Endothelial cell of umbilical vein (primary cell): ENCODE data around the gene RNFT2. TPM values are rescaled to one million over a fixed set of nuclear protein-coding genes. Genes with fewer than 3 reads are reported as not detected.

Experiments used
- BruUV-seq: library from RNA; stranded (reverse); fragments of 400-500 nt; replicated peaks from 2 replicates; lab custom pipeline; 2021; lab: Mats Ljungman, UMichigan
- CTCF ChIA-PET: fragments of 300-600, 350-600 bp; sonication (Branson Sonifier 250); formaldehyde crosslinking; loops from one replicate; lab custom pipeline; 2021; ENCODE audit warnings: antibody characterized with exemption, inconsistent platforms; lab: Charles Lee
- POLR2A ChIA-PET: fragments of 300-600, 350-600 bp; sonication (Branson Sonifier 250); formaldehyde crosslinking; loops from one replicate; lab custom pipeline; 2021; ENCODE audit warnings: antibody characterized with exemption, inconsistent platforms; lab: Charles Lee
- DNase-seq: peaks from one replicate; pipeline ENCODE4 v3.0.0-alpha.2; 2011; ENCODE audit warnings: low read depth, low spot score
- FAIRE-seq: peaks from 2 replicates; lab custom pipeline; 2011; peaks lifted over from hg19 to GRCh38; lab: Jason Lieb, UNC
- H2AFZ ChIP-seq: 2 replicates; pipeline ENCODE4 v1.6.0; 2012; ENCODE audit warnings: low read depth, low read length, control low read depth, inconsistent platforms
- H3K27ac ChIP-seq: 2 replicates; pipeline ENCODE4 v1.5.1; 2011; ENCODE audit warnings: low read depth, mild to moderate bottlenecking, control low read depth, low read length, moderate library complexity; ENCODE audit not compliant: insufficient read depth
- H3K27me3 ChIP-seq, 2 experiments: 2 replicates each; pipeline versions ENCODE4 v1.6.0 to v1.6.1; 2011; ENCODE audit warnings: low read length in 2 of 2, mixed read lengths in 1 of 2; ENCODE audit not compliant: control insufficient read depth in 2 of 2, insufficient read depth in 2 of 2
- H3K36me3 ChIP-seq, 2 experiments: 2 replicates in 1 of 2; 3 replicates in 1 of 2; pipeline ENCODE4 v1.5.1; 2011; ENCODE audit warnings: low read length in 2 of 2, mild to moderate bottlenecking in 1 of 2, moderate library complexity in 1 of 2; ENCODE audit not compliant: control insufficient read depth in 2 of 2, insufficient read depth in 2 of 2; ENCODE audit errors: extremely low read depth in 1 of 2
- H3K4me1 ChIP-seq: 3 replicates; pipeline ENCODE4 v1.5.1; 2011; ENCODE audit warnings: mild to moderate bottlenecking, low read length; ENCODE audit not compliant: control insufficient read depth, insufficient read depth; ENCODE audit errors: extremely low read depth
- H3K4me2 ChIP-seq: 2 replicates; pipeline ENCODE4 v1.6.1; 2011; ENCODE audit warnings: low read length, control low read depth, mixed read lengths; ENCODE audit not compliant: insufficient read depth
- H3K4me3 ChIP-seq, 3 experiments: fragments of 200-600 bp in 1 of 3; sonication (generic), shearing (Covaris generic) in 1 of 3; replicated peaks in 1 of 3; 2 replicates each; pipeline ENCODE4 v1.5.1; 2011 to 2016; ENCODE audit warnings: control low read depth in 3 of 3, low read length in 3 of 3, mild to moderate bottlenecking in 2 of 3, inconsistent platforms in 1 of 3, low read depth in 1 of 3, moderate library complexity in 1 of 3; ENCODE audit not compliant: insufficient read depth in 1 of 3
- H3K79me2 ChIP-seq: 2 replicates; pipeline ENCODE4 v1.6.0; 2012; ENCODE audit warnings: low read length, inconsistent platforms; ENCODE audit not compliant: control insufficient read depth, insufficient read depth
- H3K9ac ChIP-seq: replicated peaks from 2 replicates; pipeline ENCODE3; 2011; ENCODE audit warnings: low read length, control low read depth; ENCODE audit not compliant: insufficient read depth; ENCODE audit errors: extremely low read depth
- H3K9me1 ChIP-seq: replicated peaks from 3 replicates; pipeline ENCODE4 v1.6.0; 2011; ENCODE audit warnings: mild to moderate bottlenecking, low read length; ENCODE audit not compliant: control insufficient read depth, insufficient read depth; ENCODE audit errors: extremely low read depth
- H3K9me3 ChIP-seq: replicated peaks from 2 replicates; pipeline ENCODE4 v1.5.1; 2012; ENCODE audit warnings: low read length, inconsistent platforms; ENCODE audit not compliant: control insufficient read depth, insufficient read depth
- H4K20me1 ChIP-seq: replicated peaks from 2 replicates; pipeline ENCODE3; 2011; ENCODE audit warnings: mild to moderate bottlenecking, low read length; ENCODE audit not compliant: control insufficient read depth, insufficient read depth; ENCODE audit errors: extremely low read depth
- CTCF ChIP-seq, 2 donors: IDR thresholded peaks; 1 replicate in 1 of 2; 2 replicates in 1 of 2; pipeline ENCODE4 v1.5.1; 2011; ENCODE audit warnings: low read length in 2 of 2, mild to moderate bottlenecking in 2 of 2, moderate library complexity in 2 of 2, control low read depth in 1 of 2, inconsistent platforms in 1 of 2, low read depth in 1 of 2; ENCODE audit not compliant: insufficient read depth in 1 of 2; ENCODE audit errors: extremely low read depth in 1 of 2
- EZH2 ChIP-seq: IDR thresholded peaks from 2 replicates; pipeline ENCODE4 v1.6.1; 2012; ENCODE audit warnings: borderline replicate concordance, low read depth, mild to moderate bottlenecking, moderate library complexity, low read length, inconsistent platforms; ENCODE audit not compliant: severe bottlenecking
- FOS ChIP-seq: IDR thresholded peaks from 2 replicates; pipeline ENCODE4 v1.6.1; 2011; ENCODE audit warnings: mild to moderate bottlenecking, low read length, moderate library complexity, borderline replicate concordance; ENCODE audit not compliant: insufficient read depth
- GATA2 ChIP-seq: IDR thresholded peaks from 2 replicates; pipeline ENCODE4 v1.7.0; 2011; ENCODE audit warnings: low read depth, mild to moderate bottlenecking, moderate library complexity, mixed read lengths, low read length; ENCODE audit not compliant: insufficient read length, insufficient read depth
- JUN ChIP-seq: IDR thresholded peaks from 2 replicates; pipeline ENCODE4 v1.6.1; 2011; ENCODE audit warnings: borderline replicate concordance, low read depth; ENCODE audit not compliant: insufficient read length, insufficient read depth
- MAX ChIP-seq: IDR thresholded peaks from 2 replicates; pipeline ENCODE4 v1.6.1; 2011; ENCODE audit not compliant: insufficient read depth, insufficient read length
- MYC ChIP-seq: IDR thresholded peaks from one replicate; pipeline ENCODE4 v1.6.1; 2011; ENCODE audit warnings: mild to moderate bottlenecking, low read depth, low read length
- POLR2A ChIP-seq: IDR thresholded peaks from 2 replicates; pipeline ENCODE4 v1.6.1; 2012; ENCODE audit warnings: low read depth, mild to moderate bottlenecking, control low read depth, low read length
- POLR2AphosphoS5 ChIP-seq: IDR thresholded peaks from 2 replicates; pipeline ENCODE4 v1.6.1; 2012; ENCODE audit warnings: low read depth, mild to moderate bottlenecking, control low read depth, low read length, moderate library complexity; ENCODE audit not compliant: insufficient read depth
- dilution Hi-C: fragments of 300-500 bp; cut with MboI; formaldehyde crosslinking; loops from one replicate; pipeline ENCODE4 v1.15.0; 2019; ENCODE audit warnings: low sequenced_read_pairs; ENCODE audit not compliant: extremely low pct_ligation_motif_present
- intact Hi-C: fragments of 100-400 bp; cut with micrococcal nuclease; formaldehyde crosslinking; loops from one replicate; pipeline ENCODE4 v1.10.0; 2022
- polyA plus RNA-seq, 4 experiments: library from polyadenylated mRNA; depleted of rRNA in 3 of 4; stranded (reverse) in 3 of 4; unstranded in 1 of 4; fragments of >200 nt; gene quantifications; 2 replicates each; pipeline versions ENCODE4 v1.2.1 to v1.2.3, GENCODE V29; 2011 to 2012; ENCODE audit warnings: missing spikeins in 1 of 4
- total RNA-seq: library from RNA; stranded (reverse); gene quantifications from 2 replicates; pipeline ENCODE4 v1.2.3, GENCODE V29; 2021

Gene RNFT2
- total and polyA plus RNA-seq, 2 donors (not counting 3 experiments of a cell fraction or from before 2014, with no cell fraction given) = 1.4 to 6.6 TPM

- Histone ChIP-seq H3K27ac (no peak overlapping the region), H3K27me3 (peaks cover 13 to 14% of the 10 kb centered on the region in 2 experiments), H3K36me3 (no peaks in the 10 kb centered on the region), H3K79me2 (no peaks in the 10 kb centered on the region), H4K20me1 (no peaks in the 10 kb centered on the region), H3K4me3 (no peak overlapping the region), H3K9me1 (no peaks in the 10 kb centered on the region), H3K9ac (no peak overlapping the region), H3K9me3 (no peaks in the 10 kb centered on the region), H3K4me2 (no peak overlapping the region), H3K4me1 (no peaks in the 10 kb centered on the region), H2AFZ (no peak overlapping the region)
- intact Hi-C loops (no loop called here), dilution Hi-C loops (no loop called here)
- ChIA-PET POLR2A (no interaction called here), CTCF (no interaction called here)
- DNase-seq (no peak), FAIRE-seq (no peak)
- no TSS peak for BruUV-seq
- TF ChIP-seq FOS (no peak), JUN (no peak), CTCF (IDR thresholded peaks at IDR 0.05; ENCODE audit: extremely low read depth in 1 of 2, insufficient read depth in 1 of 2, low read depth in 1 of 2, low read length in 2 of 2) (no peak), MAX (no peak), EZH2 (no peak), POLR2A (no peak), POLR2AphosphoS5 (no peak), GATA2 (no peak), MYC (no peak)
Observed at GRCh38 chr12:116887244-116887643, 149.1 kb downstream of the RNFT2 start.
